PC-9 (cell line): ENCODE data around the gene PPP1R3D. TPM values are rescaled to one million over a fixed set of nuclear protein-coding genes. Genes with fewer than 3 reads are reported as not detected.

Experiments used
- BruUV-seq: library from RNA; stranded (reverse); fragments of 400-500 nt; replicated peaks from 2 replicates; lab custom pipeline; 2021; lab: Mats Ljungman, UMichigan
- CTCF ChIA-PET: fragments of 300-600 bp; sonication (Branson Sonifier 250); formaldehyde crosslinking; loops from one replicate; lab custom pipeline; 2022; ENCODE audit warnings: antibody characterized with exemption; lab: Charles Lee
- POLR2A ChIA-PET: fragments of 300-600 bp; sonication (Branson Sonifier 250); formaldehyde crosslinking; loops from one replicate; lab custom pipeline; 2022; ENCODE audit warnings: antibody characterized with exemption; ENCODE audit not compliant: unreplicated experiment; lab: Charles Lee
- DNase-seq, 2 experiments: peaks; one replicate each; pipeline versions ENCODE4 v3.0.0 to v3.0.0-alpha.2; 2015 to 2022; ENCODE audit warnings: mixed read lengths in 1 of 2
- H2AFZ ChIP-seq: fragments of 200-600 bp; sonication (generic); 2 replicates; pipeline ENCODE4 v1.8.1; 2017; ENCODE audit warnings: antibody characterized with exemption
- H3F3A ChIP-seq: fragments of 200-600 bp; sonication (generic); 2 replicates; pipeline ENCODE4 v1.8.1; 2017; ENCODE audit warnings: antibody characterized with exemption, mild to moderate bottlenecking, low read depth; ENCODE audit not compliant: insufficient read depth
- H3K27ac ChIP-seq: fragments of 200-600 bp; sonication (generic); 2 replicates; pipeline ENCODE4 v1.6.1; 2016; ENCODE audit warnings: mixed run types
- H3K27me3 ChIP-seq: fragments of 200-600 bp; sonication (generic); 2 replicates; pipeline ENCODE4 v1.6.1; 2016; ENCODE audit warnings: low read depth, mixed run types; ENCODE audit not compliant: insufficient read depth
- H3K36me3 ChIP-seq: fragments of 200-600 bp; sonication (generic); 2 replicates; pipeline ENCODE4 v1.6.1; 2016; ENCODE audit warnings: low read depth, mixed run types
- H3K4me1 ChIP-seq: fragments of 200-600 bp; sonication (generic); replicated peaks from 2 replicates; pipeline ENCODE4 v1.6.1; 2016; ENCODE audit warnings: mixed run types; ENCODE audit not compliant: insufficient read depth
- H3K4me2 ChIP-seq: fragments of 200-600 bp; sonication (generic); 2 replicates; pipeline ENCODE4 v1.6.1; 2017; ENCODE audit warnings: mixed run types
- H3K4me3 ChIP-seq: fragments of 200-600 bp; sonication (generic); 2 replicates; pipeline ENCODE4 v1.6.1; 2016; ENCODE audit warnings: mixed run types
- H3K79me2 ChIP-seq: fragments of 200-600 bp; sonication (generic); 2 replicates; pipeline ENCODE4 v1.6.1; 2017; ENCODE audit warnings: low read depth, mixed run types
- H3K9me2 ChIP-seq: fragments of 200-600 bp; sonication (generic); 2 replicates; pipeline ENCODE4 v1.8.1; 2017; ENCODE audit warnings: mild to moderate bottlenecking; ENCODE audit not compliant: insufficient read depth
- H3K9me3 ChIP-seq: fragments of 200-600 bp; sonication (generic); 2 replicates; pipeline ENCODE4 v1.8.1; 2016; ENCODE audit warnings: low read depth; ENCODE audit not compliant: insufficient read depth
- H4K20me1 ChIP-seq: fragments of 200-600 bp; sonication (generic); 2 replicates; pipeline ENCODE4 v1.8.1; 2017; ENCODE audit not compliant: insufficient read depth
- CTCF ChIP-seq: fragments of 200-600 bp; sonication (generic); conservative IDR thresholded peaks from 2 replicates; pipeline ENCODE4 v1.6.1; 2017; ENCODE audit warnings: mixed run types, antibody characterized with exemption, mild to moderate bottlenecking, moderate library complexity
- EZH2 ChIP-seq: fragments of 200-600 bp; sonication (generic); IDR thresholded peaks from 2 replicates; pipeline ENCODE4 v1.8.0; 2017; ENCODE audit warnings: antibody characterized with exemption, low read depth
- intact Hi-C: fragments of 100-400 bp; cut with micrococcal nuclease; formaldehyde crosslinking; loops from one replicate; pipeline ENCODE4 v1.10.0; 2022; ENCODE audit not compliant: unreplicated experiment
- total RNA-seq: library from RNA; stranded (reverse); gene quantifications from 2 replicates; pipeline ENCODE4 v1.2.3, GENCODE V29; 2021

The PPP1R3D gene
- total RNA-seq, 1 experiment from 2014 or later: 9.9 TPM

DNA sequence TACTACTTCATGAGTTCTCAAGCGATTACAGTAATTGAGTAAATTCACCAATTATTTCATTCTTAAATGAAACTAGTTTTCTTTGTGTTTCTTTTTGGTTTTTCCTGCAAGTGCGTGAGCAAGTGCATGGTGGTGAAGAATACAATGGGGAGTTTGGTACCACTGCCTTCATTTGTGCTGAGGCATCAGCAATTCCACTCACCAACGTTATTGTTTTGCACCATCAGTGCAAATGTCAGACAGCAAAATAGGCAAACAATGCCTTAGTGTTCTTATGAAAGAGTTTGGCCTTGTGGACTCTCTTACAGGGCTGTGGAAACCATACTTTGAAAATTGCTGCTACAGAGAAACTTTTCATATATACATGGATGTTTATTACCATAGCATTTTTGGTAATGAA is 26.3 kb upstream of the PPP1R3D start:
- H4K20me1 ChIP-seq: no peaks in the 10 kb centered on the region
- no peaks in the 10 kb centered on the region for H3K79me2 ChIP-seq
- no TSS peak for BruUV-seq
- no peaks in the 10 kb centered on the region for H3K9me3 ChIP-seq
- H3K27ac ChIP-seq: no peak overlapping the region
- TF ChIP-seq EZH2 (no peak), CTCF (no peak)
- no peak overlapping the region for H3K4me3 ChIP-seq
- no peaks in the 10 kb centered on the region for H3K27me3 ChIP-seq
- no peak overlapping the region for H3K4me2 ChIP-seq
- H3K36me3 ChIP-seq: no peaks in the 10 kb centered on the region
- CTCF ChIA-PET: no interaction called here
- intact Hi-C loops: no loop called here
- H2AFZ ChIP-seq: no peak overlapping the region
- H3K9me2 ChIP-seq: no peaks in the 10 kb centered on the region
- POLR2A ChIA-PET: no interaction called here
- peaks cover 30% of the 10 kb centered on the region for H3K4me1 ChIP-seq
- no peak for DNase-seq
- H3F3A ChIP-seq: peaks cover 6% of the 10 kb centered on the region

GRCh38 chr20:59962155-59962554 is 22.1 kb upstream of the PPP1R3D start:
- H3K9me2 ChIP-seq: no peaks in the 10 kb centered on the region
- no peak overlapping the region for H2AFZ ChIP-seq
- H3K9me3 ChIP-seq: 0 out of 2 replicates have a peak, but pooled peaks cover 2% of the 10 kb centered on the region
- no peak overlapping the region for H3K27ac ChIP-seq
- POLR2A ChIA-PET: no interaction called here
- intact Hi-C loops: no loop called here
- H3K4me1 ChIP-seq: 0 out of 2 replicates have a peak, but pooled peaks cover 4% of the 10 kb centered on the region
- TF ChIP-seq CTCF: no peak
- no peak for TF ChIP-seq EZH2
- no peaks in the 10 kb centered on the region; the same call in 1 of the 2 replicates for H3F3A ChIP-seq
- CTCF ChIA-PET: no interaction called here
- no peaks in the 10 kb centered on the region for H4K20me1 ChIP-seq
- H3K79me2 ChIP-seq: no peaks in the 10 kb centered on the region
- H3K27me3 ChIP-seq: no peaks in the 10 kb centered on the region
- no TSS peak for BruUV-seq
- no peak overlapping the region for H3K4me3 ChIP-seq
- DNase-seq: no peak
- no peak overlapping the region for H3K4me2 ChIP-seq
- H3K36me3 ChIP-seq: no peaks in the 10 kb centered on the region

- CTCF ChIA-PET: no interaction called here
- H3F3A ChIP-seq: no peaks in the 10 kb centered on the region
- 0 out of 2 replicates have a peak, but pooled peaks cover 4% of the 10 kb centered on the region for H3K4me1 ChIP-seq
- 0 out of 2 replicates have a peak, but pooled peaks cover 2% of the 10 kb centered on the region for H3K9me3 ChIP-seq
- no peaks in the 10 kb centered on the region for H4K20me1 ChIP-seq
- H3K27me3 ChIP-seq: no peaks in the 10 kb centered on the region
- H3K79me2 ChIP-seq: no peaks in the 10 kb centered on the region
- H3K27ac ChIP-seq: no peak overlapping the region
- TF ChIP-seq CTCF (no peak), EZH2 (no peak)
- no peak overlapping the region for H3K4me2 ChIP-seq
- no peak overlapping the region for H2AFZ ChIP-seq
- BruUV-seq: no TSS peak
- intact Hi-C loops: no loop called here
- POLR2A ChIA-PET: no interaction called here
- H3K36me3 ChIP-seq: no peaks in the 10 kb centered on the region
- no peaks in the 10 kb centered on the region for H3K9me2 ChIP-seq
- no peak overlapping the region for H3K4me3 ChIP-seq
- peak in 1 of 2 experiments; percentile 51 for DNase-seq
Measured at GRCh38 chr20:59961423-59961822, 21.3 kb upstream of the PPP1R3D start.
